ENCODE results near the gene UQCC5. TPM values are rescaled to one million over a fixed set of nuclear protein-coding genes. Genes with fewer than 3 reads are reported as not detected.

Gene UQCC5
- total RNA-seq, 1 donor from 2014 or later = 13.7 TPM

DNA sequence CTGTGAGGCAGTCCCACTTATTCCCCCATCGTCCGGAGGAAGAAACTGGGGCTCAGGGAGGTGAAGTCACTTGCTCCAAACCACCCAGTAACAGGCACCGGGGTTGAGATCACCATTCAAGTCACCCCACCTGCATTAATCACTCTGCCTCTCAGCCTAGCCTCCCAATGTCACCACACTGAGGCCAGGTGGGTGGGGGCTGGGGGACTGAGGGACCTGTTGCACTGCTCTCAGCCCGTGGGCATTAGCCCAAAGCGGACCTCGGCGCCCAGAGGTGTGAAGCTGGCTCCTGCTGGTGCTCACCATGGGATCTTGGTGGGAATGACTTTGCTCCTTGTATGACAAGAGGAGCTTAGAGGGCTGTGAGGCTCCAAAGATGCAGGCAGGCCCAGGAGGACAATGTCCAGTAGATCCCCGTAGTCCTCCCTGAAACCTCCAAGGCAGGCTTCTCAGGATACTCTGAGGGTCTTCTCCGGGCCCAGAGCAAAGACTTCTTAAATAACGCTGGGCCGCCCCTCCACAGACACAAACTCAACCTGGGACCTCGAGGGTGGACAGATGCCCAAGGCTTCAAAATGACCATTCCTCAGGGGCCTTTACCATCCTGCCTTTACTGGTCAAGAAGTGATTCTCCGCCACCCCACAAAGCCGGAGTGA is 4.4 kb upstream of the UQCC5 start:
- H3K4me3 Mint-ChIP-seq (ENCODE audit: unreplicated experiment) = peak overlapping the region; percentile 88
- peaks cover 13% of the 10 kb centered on the region for H3K9me3 Mint-ChIP-seq (ENCODE audit: unreplicated experiment)
- H3K4me1 Mint-ChIP-seq (ENCODE audit: low read depth, unreplicated experiment) = peaks cover 11% of the 10 kb centered on the region
- no peak overlapping the region for H3K27ac Mint-ChIP-seq (ENCODE audit: unreplicated experiment)
- no peaks in the 10 kb centered on the region for H3K36me3 Mint-ChIP-seq (ENCODE audit: unreplicated experiment)
- H3K27me3 Mint-ChIP-seq (ENCODE audit: unreplicated experiment) = peaks cover 14% of the 10 kb centered on the region
- DNase-seq = peak; percentile 10
- TF ChIP-seq, protein P1, sequence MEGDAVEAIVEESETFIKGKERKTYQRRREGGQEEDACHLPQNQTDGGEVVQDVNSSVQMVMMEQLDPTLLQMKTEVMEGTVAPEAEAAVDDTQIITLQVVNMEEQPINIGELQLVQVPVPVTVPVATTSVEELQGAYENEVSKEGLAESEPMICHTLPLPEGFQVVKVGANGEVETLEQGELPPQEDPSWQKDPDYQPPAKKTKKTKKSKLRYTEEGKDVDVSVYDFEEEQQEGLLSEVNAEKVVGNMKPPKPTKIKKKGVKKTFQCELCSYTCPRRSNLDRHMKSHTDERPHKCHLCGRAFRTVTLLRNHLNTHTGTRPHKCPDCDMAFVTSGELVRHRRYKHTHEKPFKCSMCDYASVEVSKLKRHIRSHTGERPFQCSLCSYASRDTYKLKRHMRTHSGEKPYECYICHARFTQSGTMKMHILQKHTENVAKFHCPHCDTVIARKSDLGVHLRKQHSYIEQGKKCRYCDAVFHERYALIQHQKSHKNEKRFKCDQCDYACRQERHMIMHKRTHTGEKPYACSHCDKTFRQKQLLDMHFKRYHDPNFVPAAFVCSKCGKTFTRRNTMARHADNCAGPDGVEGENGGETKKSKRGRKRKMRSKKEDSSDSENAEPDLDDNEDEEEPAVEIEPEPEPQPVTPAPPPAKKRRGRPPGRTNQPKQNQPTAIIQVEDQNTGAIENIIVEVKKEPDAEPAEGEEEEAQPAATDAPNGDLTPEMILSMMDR (IDR thresholded peaks at IDR 0.05; ENCODE audit: partially characterized antibody, unreplicated experiment) = no peak

DNA sequence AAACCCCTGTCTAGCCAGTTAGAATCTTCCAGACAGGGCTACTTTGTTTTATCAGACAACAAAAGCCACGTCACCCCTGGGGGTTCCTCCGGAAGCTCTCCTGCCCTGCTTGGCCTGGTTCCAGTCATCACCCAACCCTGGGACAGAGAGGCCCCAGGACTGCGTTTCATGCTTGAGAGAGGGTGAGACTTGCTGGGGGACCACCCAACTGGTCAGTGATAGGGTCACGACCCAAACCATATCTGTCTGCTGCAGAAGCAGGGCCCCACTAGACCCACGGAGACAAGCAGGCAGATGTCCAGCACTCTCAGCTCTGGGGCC is 3.9 kb upstream of the UQCC5 start:
- Mint-ChIP-seq H3K27ac (ENCODE audit: unreplicated experiment) (peak overlapping the region; percentile 73), H3K4me1 (ENCODE audit: low read depth, unreplicated experiment) (peaks cover 14% of the 10 kb centered on the region), H3K9me3 (ENCODE audit: unreplicated experiment) (peaks cover 13% of the 10 kb centered on the region), H3K27me3 (ENCODE audit: unreplicated experiment) (peaks cover 14% of the 10 kb centered on the region), H3K4me3 (ENCODE audit: unreplicated experiment) (peak overlapping the region; percentile 88), H3K36me3 (ENCODE audit: unreplicated experiment) (no peaks in the 10 kb centered on the region)
- DNase-seq = no peak
- TF ChIP-seq, protein P1 (IDR thresholded peaks at IDR 0.05; ENCODE audit: partially characterized antibody, unreplicated experiment) = no peak

DNA sequence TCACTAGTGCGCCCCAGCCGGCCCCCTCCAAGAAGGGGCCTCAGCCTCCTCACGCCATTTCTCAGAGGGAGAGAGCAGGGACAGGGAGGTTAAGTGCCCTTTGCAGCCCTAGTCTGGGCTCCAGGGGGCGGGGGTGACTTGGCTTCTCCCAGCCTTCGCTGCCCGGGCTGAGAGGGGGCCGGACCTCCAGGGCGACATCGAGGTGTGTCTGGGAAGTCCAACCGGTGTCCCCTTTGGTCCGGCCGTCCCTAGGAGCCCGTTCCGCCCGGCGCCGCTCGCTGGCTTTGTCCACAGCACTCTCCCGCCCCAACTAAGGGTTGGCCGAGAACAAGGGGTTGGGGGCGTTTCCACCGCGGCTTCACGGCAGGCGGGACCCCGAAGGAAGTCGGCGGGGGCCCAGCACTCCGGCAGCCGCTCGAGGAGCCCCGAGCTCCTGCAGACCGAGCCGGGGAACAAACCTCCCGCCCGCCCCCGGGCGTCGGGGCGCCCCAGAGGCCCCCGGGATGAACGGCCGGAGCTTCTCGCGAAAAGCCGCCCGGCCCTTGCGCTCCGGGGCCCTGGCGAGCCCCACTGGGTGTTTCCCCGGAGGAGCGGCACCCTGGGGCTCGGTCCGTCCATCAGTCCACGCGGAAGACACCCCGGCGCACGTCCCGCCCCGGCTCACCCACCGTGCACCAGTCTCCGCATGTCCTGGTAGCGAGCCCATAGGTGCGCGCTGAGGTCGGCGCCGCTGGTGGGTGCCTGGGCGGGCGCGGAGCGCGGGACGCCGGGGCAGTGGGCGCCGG is 3.4 kb upstream of the UQCC5 start:
- no peaks in the 10 kb centered on the region for H3K36me3 Mint-ChIP-seq (ENCODE audit: unreplicated experiment)
- H3K4me1 Mint-ChIP-seq (ENCODE audit: low read depth, unreplicated experiment) = peaks cover 20% of the 10 kb centered on the region
- H3K27me3 Mint-ChIP-seq (ENCODE audit: unreplicated experiment) = peaks cover 14% of the 10 kb centered on the region
- peaks cover 17% of the 10 kb centered on the region for H3K9me3 Mint-ChIP-seq (ENCODE audit: unreplicated experiment)
- TF ChIP-seq, protein P1 (IDR thresholded peaks at IDR 0.05; ENCODE audit: partially characterized antibody, unreplicated experiment) = no peak
- peak overlapping the region; percentile 73 for H3K27ac Mint-ChIP-seq (ENCODE audit: unreplicated experiment)
- H3K4me3 Mint-ChIP-seq (ENCODE audit: unreplicated experiment) = peak overlapping the region; percentile 88
- peak; percentile 53 for DNase-seq

DNA sequence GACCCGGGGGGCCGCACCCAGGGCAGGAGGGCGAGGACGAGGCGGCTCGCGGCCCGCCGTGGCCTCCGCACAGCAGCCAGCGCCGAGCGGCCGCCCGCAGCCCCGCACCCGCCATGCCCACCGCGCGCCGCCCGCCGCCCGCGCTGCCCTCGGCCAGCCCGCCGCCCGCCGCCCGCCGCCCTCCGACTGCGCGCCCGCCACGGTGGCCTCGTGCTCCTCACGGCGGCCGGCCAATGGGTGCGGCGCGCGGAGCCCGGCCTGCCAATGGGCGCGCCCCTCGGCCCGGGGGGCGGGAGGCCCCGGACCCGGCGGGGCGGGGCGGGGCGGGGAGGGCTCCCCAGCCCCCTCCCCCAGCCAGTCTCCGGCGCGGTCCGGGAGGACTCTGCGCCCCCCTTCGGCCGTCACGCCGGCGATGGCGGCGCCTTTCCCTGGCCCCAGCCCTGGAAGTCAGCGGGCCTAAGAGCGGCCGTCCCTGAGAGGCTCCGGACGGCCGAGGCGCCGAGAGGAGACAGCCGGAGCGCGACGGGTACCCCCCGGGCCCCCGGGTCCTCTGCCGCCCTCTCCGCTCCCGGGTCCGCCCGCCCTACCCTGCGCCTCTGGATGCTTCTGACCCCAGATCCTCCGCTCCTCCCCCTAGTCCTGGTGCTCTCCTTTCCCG is 2.7 kb upstream of the UQCC5 start, which contains the start of gene NT5DC2:
NT5DC2 (minus strand) TSS at position 235 of the 658 bp plus-strand sequence; CDS start at position 115, 120 bp downstream.
- H3K27me3 Mint-ChIP-seq (ENCODE audit: unreplicated experiment) = peaks cover 16% of the 10 kb centered on the region
- TF ChIP-seq, protein P1 (IDR thresholded peaks at IDR 0.05; ENCODE audit: partially characterized antibody, unreplicated experiment) = no peak
- peak within 1 kb of the TSS; percentile 86 for H3K27ac Mint-ChIP-seq (ENCODE audit: unreplicated experiment)
- H3K9me3 Mint-ChIP-seq (ENCODE audit: unreplicated experiment) = peaks cover 19% of the 10 kb centered on the region
- peaks cover 24% of the 10 kb centered on the region for H3K4me1 Mint-ChIP-seq (ENCODE audit: low read depth, unreplicated experiment)
- DNase-seq = peak; percentile 83
- no peaks in the 10 kb centered on the region for H3K36me3 Mint-ChIP-seq (ENCODE audit: unreplicated experiment)
- peak within 1 kb of the TSS; percentile 88 for H3K4me3 Mint-ChIP-seq (ENCODE audit: unreplicated experiment)
